ENCODE results near the gene FNDC3A.
"Not testable (repeated sequence)": the region's sequence is repeated elsewhere in the genome, so short reads cannot be mapped to it uniquely, and the experiment has no call there.

The FNDC3A gene

DNA sequence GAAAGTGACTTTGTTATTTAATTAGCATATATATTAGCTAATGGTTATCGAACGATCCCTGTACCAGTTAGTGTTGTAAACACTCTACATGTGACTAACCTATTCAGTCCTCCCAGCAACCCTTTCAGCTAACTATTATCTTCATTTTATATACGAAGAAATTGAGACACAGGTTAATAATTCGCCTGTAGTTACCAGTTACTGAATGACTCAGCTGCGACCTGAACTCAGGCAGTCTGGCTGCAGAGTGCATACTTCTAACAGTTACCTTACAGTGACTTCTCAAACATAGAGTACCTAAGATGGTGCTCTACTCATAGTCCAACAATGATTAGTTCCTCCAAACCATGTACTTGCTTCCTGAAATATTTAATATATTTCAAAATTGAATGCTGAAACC is 117.7 kb downstream of the FNDC3A start:
- DNase-seq: no peak

DNA sequence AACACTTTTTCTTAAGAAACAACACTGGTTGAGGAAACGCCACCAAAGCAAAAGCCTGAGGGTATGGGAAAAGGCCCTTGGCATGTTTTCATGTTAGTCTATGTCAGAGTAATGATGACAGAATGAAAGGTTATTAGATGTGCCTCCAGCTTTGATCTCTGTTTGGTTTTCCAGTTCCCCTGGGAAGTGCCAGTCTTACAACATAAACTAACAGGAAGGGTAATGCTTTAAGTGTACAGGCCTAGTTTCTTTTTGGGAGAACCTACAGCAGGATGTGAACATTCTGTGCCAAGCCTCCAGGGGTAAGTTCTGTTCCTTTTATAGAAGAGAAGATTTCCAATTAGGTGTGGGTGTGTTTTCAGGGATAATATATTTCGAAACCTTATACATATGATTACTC is 121.7 kb downstream of the FNDC3A start:
- DNase-seq: peak; percentile 52

DNA sequence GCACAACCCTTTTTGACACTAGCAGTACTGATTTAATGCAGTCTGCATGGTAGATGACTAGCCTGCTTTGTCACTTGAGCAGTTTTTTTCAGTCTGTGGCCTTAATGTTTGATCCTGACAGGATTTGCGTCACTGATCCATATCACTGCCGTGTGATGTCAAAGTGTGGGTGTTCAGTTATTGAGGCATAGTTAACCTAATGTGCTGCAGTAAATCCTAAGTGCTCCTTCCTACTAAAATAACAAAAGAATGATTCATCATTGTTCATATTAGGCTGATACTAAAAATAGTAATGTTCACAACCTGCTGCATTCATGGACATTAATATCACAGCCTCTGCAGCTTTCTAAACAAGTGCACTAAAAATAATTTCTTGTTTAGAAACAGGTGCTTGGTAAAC is 122.5 kb downstream of the FNDC3A start:
- peak; percentile 72 for DNase-seq

DNA sequence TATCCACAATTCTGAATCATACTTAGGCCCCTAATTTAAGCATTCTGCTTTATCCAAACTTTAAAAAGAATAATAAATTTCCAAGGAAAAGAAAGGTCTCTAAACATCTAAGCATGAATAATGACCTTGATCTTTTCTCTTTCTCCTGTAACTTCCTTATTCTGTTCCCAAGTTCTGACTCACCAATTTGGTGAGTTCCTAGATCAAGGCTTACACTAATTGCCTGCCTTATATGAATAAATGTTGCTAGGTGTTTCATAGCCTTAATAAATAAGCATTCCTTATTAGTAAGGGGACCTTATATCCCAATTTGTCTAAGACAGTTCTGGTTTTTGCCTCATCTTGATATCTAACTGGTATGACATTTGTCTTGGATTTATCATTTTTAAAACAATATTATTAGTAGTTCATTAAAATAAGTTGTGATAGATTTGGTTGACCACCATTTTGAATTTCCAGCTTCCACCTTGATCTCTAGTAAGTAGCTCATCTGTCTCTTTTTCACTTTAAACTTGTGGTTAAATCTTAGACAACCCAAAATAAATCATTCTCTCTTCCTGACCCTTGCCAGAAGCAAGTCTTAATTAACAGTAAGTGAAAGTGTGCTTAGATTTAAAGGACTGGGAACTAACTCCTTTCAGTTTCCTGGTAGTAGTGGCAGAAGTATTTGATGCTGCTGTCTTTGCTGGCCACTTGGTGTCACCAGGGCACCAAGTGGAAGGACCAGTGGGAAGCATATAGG is 123.2 kb downstream of the FNDC3A start:
- no peak for DNase-seq

DNA sequence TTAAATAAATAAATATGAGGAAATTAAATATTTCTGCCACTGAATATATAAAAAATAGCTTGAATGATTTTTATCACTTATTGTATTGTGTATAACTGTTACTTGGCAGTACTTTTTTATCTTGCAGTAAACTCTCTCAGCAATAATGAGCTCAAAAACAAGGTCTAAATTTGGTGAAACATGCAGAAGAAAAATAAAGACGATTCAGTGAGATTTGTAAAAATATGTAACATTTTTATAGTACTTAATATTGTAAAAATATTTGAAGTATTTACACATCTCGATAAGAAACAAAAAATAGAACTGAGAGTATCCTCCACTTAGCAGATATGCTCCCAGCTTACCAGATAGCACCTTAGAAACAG is 123.8 kb downstream of the FNDC3A start:
- no peak for DNase-seq

DNA sequence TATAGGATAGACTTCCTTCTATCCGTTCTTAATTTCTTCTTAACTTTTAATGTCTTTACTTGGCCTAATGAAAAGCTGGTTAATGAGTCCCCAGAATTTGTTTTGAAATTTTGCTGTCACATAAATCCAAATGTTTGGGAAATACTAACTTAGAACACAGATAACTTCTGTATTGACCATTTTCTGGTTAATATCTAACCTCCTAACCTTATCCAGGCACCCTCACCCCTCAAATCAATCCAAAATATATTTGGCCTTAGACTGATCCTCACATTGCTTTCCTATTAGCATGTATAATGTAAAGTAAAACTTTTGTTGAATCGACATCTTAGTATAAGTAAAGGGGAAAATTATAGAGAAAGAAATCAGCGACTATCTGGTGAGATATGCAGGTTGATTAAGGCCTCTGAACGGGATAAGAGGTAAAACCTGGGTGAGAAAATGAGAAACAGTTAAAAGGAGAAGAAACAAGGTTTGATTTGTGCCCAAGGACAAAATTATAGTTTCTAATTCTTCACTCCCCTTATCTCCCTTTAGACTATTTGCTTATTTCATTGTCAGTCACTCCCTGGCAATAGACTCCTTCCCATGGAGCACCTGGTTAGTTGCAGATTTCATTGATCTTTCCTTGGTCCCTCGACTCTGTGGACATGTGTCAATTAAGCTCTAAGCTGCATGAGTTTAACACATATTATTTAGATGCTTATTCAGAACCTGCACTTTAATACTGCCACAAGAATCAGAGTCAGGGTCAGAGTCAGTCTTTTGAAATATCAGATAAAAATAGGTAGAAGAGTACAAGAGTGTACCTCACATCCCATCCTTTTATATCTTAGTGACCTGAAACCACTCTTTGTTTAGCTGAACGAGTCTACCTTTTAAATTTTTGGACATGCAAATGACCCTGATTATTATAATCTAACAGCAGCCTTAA is 125.2 kb downstream of the FNDC3A start:
- no peak for DNase-seq

DNA sequence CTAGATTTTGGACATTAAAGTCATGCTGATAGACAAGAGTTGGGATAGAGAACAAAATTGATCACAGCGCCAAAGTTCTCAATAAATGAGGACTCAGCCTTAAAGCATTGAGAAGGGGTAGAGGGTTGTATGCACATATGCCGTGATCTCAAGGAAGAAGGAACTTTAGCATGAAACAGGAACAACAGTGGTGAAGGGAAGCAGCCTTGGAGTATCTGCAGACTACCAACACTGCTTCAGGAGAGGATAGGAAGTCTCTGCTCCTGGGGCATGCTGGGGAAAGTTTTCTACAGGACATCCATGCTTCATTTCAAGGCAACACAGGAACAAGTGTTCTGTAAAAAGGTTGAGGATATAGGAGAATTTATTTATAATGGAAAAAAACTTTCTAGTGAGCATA is 132.5 kb downstream of the FNDC3A start:
- no peak for DNase-seq

DNA sequence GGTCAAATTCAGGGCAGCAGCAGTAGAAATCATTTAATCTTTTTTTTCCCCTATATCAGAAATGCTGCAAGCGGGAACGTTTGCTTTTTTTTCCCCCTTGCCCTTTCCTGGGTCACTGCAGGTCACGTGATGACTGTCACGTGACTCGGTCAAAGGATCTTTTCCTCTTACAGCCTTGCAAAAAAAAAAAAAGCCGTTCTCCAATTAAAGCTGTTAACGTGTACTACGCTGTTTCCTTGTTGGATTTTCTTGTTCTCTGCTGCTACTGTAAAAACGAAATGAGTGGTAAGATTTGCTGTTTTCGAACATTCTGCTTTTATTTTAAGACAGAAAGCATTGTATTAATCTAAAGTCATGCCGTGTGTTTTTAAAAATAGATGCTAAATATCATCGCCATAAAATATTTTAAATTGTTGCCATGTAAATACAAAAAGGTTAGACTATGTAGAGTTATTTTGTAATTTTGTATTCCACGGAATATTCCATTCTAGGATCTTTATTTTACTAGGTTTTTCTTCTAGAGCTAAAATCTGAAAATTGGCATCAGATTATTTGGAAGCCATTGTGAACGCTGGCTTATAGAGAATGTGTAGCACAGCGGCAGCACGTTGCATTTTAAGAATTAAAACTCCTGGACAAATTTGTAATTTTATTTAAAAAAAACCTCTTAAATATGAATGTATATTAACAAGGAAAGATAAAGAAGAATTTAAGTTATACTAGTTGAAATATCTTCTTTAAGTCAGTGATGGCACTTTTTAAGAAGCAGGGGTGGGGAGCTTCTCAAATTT is 134.6 kb downstream of the FNDC3A start:
- peak; percentile 63 for DNase-seq

DNA sequence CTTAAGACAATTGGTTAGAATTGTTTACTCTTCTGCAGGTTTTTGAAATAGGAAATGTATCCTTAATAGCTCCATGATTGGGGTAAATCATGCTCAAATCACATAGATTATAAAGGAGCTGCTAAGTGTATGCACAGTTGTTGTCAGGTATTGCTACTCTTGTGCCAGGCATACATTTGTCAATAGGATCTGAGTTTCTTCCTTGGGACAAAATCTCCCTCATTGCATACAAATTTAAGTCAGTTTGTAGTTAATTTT is 135.1 kb downstream of the FNDC3A start:
- DNase-seq: no peak

DNA sequence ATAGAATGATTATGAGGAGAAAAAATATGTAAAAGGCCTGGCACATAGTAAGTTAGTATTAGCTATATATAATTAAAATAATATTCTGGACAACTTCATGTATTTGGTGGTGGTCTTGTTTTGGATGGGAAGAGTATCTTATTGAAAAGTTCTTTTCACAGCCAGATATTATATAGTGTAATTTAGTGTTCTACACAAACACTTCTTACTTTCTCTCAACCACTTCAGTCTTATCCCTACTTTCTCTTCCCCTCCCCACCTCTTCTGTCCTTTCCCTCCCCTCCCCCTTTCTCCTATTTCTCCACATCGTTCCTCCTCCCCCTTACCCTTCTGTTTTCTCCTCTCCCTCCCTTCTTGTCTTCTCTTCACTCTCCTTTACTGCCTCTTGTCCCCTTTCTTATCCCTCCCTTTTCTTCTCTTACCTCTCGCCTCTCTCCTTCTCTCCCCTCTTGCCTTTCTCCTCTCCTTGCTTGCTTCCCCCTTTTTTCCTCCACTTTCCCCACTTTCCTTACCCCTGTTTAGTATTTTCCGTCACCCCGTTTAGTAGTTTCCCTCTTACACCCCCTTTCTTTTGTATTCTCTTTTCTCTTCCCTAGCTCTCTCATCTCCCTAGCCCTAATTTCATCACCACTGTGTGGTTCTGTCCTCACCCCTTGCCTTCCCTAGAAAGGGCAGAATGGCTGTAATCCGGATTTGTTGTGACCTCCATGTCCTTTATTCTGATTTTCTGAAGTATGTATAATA is 137.2 kb downstream of the FNDC3A start:
- DNase-seq: no peak

DNA sequence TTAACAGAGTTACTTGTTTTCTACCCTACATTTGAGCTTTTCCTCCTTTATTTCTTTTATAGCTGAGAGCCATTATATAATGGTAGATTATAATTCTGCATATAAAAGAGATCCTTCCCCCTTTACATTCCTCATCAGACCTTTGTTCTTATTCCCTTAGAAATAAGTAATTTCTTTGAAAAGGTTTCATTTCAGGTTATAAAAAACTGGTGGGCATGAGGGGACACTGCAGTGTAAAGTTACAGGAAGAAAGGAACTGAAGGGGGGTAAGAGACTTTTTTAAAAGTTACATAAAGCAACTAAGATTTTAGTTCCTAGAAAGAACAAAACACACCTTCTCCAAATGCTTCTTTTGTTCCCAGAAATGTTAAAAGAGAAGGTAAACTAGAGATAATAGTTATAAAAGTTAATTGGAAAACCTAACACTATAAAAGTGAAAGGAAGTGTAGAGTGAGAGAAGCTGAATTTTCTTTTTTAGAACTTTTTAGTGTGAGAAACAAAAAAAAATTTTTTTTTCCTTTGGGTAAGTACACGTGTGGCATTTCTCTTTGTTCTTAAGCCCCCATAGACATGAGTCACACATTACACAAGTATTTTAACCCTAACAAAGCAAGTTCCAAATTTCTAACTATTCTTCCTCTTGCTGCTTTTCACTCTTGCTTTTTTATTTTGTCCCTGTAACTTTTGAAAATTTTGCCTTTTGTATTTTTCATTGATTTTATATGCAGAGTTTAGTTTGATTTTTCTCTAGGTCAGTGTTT is 138.0 kb downstream of the FNDC3A start:
- no peak for DNase-seq

DNA sequence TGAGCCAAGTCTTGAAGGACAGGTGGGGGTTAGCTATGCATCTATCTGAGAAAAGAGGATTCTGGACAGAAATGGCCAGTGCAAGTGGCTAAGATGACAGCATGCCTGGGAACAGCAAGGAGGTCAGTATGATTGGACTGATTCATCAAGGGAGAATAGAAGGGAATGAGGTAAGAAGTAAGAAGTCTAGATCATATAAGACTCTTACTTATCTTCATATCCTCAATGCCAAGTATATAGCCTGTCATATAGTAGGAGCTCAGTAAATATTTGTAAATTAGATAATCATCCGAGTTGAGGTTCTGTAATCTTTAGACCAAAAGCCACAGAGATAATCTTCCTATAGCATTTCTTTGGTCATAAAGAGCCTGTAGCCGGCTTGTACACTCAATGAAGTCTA is 141.2 kb downstream of the FNDC3A start:
- no peak for DNase-seq

DNA sequence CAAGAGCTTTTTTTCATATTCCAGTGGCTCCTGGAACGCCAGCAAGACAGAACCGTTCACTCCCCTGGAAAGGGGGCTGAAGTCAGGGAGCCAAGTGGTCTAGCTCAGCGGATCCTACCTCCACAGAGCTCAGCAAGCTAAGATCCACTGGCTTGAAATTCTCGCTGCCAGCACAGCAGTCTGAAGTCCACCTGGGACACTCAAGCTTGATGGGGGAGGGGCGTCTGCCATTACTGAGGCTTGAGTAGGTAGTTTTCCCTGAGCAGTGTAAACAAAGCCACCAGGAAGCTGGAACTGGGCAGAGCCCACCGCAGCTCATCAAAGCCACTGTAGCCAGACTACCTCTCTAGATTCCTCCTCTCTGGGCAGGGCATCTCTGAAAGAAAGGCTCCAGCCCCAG is 142.7 kb downstream of the FNDC3A start:
- DNase-seq: not testable (repeated sequence)

DNA sequence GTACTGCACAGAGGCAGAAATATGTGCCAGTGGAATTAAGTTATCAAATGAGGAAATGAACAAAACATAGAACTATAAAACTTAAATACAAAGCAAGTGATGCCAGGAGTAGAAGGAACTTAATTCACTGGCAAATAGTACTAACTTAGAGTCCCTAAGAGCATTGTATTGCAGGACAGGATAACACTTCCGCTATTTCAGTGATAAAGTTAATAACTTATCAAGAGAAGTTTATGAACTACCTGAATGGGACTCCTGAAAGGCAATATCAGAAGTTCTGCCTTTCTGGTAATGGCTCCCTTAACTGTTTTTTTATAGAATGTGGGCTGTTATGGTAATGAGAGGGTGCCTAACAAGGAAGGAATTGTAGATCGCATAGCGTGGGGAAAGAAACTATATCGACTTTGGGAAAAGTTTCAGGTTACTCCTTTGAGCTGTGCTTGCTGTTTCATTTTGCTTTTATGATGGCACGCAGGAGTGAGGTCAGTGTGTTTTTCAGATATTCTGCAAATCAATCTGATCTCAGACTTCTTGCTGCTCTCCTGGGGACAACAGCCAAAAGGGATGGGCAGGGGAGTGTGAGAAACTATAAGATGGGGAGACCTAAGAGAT is 149.1 kb downstream of the FNDC3A start:
- no peak for DNase-seq

DNA sequence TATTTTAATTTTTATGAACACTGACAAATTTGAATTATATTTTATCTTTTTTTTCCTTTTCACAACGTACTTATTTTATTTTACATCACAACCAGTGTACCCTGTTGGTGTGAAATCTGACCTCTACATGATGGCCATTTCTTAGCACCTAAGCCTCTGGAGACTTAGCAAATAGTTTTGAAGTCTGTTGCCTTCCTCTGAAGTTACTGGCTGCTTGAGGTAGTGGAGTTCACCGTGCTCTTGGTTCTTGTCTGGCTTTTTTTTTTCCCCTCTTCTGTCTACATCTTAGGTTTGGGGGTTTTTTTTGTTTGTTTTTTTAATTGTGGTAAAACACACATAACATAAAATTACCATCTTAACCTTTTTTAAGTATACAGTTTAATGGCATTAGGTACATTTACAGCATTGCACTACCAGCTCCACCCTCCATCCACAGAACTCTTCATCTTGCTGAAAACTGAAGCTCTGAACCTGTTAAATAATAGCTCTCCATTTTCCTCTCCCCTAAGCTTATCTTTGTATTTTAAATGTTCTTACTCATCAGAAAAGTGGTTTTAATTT is 150.3 kb downstream of the FNDC3A start:
- no peak for DNase-seq

DNA sequence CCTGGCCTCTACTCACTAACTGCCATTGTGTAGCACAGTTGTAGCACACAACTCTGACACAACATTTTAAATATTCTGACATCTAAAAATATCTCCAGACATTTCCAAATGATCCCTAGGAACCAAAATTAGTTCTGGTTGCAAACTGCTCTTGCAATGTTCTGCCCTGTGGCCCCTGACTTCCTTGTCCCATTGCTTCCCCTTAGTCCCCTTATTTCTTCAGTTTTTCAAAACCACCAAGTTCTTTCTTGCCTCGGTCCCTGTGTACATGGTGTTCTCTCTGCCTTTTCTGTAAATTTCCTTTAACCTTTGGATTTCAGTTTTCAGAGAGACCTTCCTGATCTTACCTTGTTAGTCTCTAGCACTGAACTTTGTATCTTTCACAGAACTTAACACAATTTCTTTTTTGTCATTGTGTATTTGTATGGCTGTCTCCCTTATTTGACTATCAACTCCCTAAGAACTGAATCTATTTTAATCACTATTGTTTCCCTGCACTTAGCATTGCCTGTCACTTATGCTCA is 156.8 kb downstream of the FNDC3A start:
- DNase-seq: no peak

DNA sequence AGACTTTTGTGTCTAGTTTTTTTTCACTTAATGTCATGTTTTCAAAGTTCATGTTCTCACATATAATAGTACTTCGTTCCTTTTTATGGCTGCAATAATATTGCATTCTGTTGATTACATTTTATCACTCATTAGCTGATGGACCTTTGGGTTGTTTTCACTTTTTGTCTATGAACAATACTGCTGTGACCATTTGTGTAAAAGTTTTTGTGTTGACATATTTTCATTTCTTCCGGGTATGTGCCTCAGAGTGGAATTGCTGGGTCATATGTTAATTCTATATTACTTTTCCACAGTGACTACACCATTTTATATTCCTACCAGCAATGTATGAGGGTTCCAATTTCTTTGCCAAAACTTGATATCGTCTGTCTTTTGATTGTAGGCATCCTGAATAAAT is 158.6 kb downstream of the FNDC3A start:
- DNase-seq: no peak

DNA sequence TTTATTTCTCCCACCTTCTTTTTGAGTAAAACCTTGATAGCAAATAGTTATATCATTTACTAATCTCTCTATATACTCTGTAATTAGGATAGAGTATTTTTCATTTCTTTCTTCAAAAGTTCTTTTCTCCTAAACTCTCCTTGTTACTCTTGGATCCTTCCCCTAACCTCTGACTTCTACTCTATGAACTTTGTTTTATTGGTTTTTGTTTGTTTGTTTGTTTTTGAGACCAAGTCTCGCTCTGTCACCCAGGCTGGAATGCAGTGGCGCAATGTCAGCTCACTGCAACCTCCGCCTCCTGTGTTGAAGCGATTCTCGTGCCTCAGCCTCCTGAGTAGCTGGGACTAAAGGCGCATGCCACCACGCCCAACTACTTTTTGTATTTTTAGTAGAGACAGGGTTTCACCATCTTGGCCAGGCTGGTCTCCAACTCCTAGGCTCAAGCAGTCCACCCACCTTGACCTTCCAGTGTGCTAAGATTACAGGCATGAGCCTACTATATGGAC is 161.5 kb downstream of the FNDC3A start:
- DNase-seq: not testable (repeated sequence)

DNA sequence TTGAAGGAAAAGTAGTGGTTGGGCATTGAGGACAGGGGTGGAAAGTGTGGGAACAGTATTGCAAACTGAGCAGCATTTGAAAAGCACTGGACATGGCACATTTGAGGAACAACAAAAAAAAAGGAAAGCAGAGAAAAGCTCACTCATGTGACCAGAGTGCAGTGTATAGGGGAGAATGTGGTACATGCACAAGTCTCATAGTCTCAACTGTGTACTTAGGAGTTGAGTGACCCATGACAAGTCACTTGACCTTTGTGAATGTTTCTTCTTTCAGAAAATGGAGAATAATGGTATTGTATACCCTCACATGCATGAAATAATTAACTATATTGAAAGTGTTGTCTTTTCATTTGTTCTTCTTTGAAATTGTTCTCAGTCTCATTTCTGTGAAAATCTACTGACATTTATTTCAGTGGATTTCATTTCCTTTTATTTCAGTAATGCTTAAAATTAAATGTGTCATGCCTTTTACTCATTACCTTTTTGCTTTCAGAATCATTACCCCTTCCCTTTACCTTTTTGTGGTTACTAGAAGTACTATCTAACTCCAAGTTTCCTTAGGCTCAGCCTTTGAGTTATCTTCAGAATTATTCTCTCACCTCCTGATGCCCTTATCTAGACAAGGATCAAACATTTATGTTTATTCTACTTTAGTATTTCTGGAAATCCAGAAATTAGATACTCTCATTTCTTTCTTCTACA is 165.3 kb downstream of the FNDC3A start:
- DNase-seq: no peak

DNA sequence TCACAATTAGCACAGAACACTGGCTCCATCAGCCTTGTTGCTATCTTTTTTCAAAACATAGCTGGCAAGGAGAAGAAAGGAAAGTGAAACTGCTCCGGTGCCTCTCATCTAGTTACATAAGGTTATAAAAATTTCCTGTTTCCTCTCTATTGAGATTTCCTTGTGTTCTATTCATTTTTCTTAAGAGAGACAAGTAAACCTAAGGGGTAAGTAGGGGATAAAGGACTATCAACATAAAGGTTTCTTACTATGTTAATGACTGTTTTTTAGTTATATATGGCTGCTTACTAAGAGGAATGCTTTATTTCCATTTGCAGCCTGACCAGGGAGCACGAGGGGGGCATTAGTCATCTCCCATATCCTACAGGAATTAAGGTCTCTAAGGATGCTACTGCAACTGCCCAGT is 171.2 kb downstream of the FNDC3A start:
- DNase-seq: no peak
